ENCODE measurements around the gene ADAMTS3.

The ADAMTS3 gene

GRCh38 chr4:72351521-72351920, 217.5 kb downstream of the ADAMTS3 start:
- Histone ChIP-seq H3K27ac (ENCODE audit: low read depth, low read length, severe bottlenecking) (no peak overlapping the region), H3K4me3 (ENCODE audit: extremely low read depth, insufficient read depth, low read length, poor library complexity, severe bottlenecking) (no peak overlapping the region), H3K4me1 (ENCODE audit: control insufficient read depth, insufficient read depth, low read length, poor library complexity, severe bottlenecking) (no peaks in the 10 kb centered on the region), H3K9me3 (ENCODE audit: control insufficient read depth, low read length) (no peaks in the 10 kb centered on the region), H3K36me3 (ENCODE audit: control insufficient read depth, insufficient read depth, low read length) (no peaks in the 10 kb centered on the region)
- WGBS, 2 experiments (ENCODE audit: insufficient coverage in 2 of 2), result 80% methylated on average over 1 of the region's 2 CpGs; no CpG with 5 or more reads in 1 of the 2 experiments

GRCh38 chr4:72348701-72349100, 220.3 kb downstream of the ADAMTS3 start:
- Histone ChIP-seq H3K4me1 (ENCODE audit: control insufficient read depth, insufficient read depth, low read length, poor library complexity, severe bottlenecking) (no peaks in the 10 kb centered on the region), H3K4me3 (ENCODE audit: extremely low read depth, insufficient read depth, low read length, poor library complexity, severe bottlenecking) (no peak overlapping the region), H3K36me3 (ENCODE audit: control insufficient read depth, insufficient read depth, low read length) (no peaks in the 10 kb centered on the region), H3K27ac (ENCODE audit: low read depth, low read length, severe bottlenecking) (no peak overlapping the region), H3K9me3 (ENCODE audit: control insufficient read depth, low read length) (no peaks in the 10 kb centered on the region)

GRCh38 chr4:72344418-72344817, 224.6 kb downstream of the ADAMTS3 start:
- Histone ChIP-seq H3K36me3 (ENCODE audit: control insufficient read depth, insufficient read depth, low read length) (no peaks in the 10 kb centered on the region), H3K4me1 (ENCODE audit: control insufficient read depth, insufficient read depth, low read length, poor library complexity, severe bottlenecking) (no peaks in the 10 kb centered on the region), H3K27ac (ENCODE audit: low read depth, low read length, severe bottlenecking) (no peak overlapping the region), H3K9me3 (ENCODE audit: control insufficient read depth, low read length) (no peaks in the 10 kb centered on the region), H3K4me3 (ENCODE audit: extremely low read depth, insufficient read depth, low read length, poor library complexity, severe bottlenecking) (no peak overlapping the region)

GRCh38 chr4:72341432-72341820, 227.6 kb downstream of the ADAMTS3 start:
- no CpG with 5 or more reads among the region's 2 CpGs for WGBS, 2 experiments (ENCODE audit: insufficient coverage in 2 of 2)
- no peak overlapping the region for H3K27ac ChIP-seq (ENCODE audit: low read depth, low read length, severe bottlenecking)
- H3K36me3 ChIP-seq (ENCODE audit: control insufficient read depth, insufficient read depth, low read length), result no peaks in the 10 kb centered on the region
- no peaks in the 10 kb centered on the region for H3K4me1 ChIP-seq (ENCODE audit: control insufficient read depth, insufficient read depth, low read length, poor library complexity, severe bottlenecking)
- H3K9me3 ChIP-seq (ENCODE audit: control insufficient read depth, low read length), result no peaks in the 10 kb centered on the region
- no peak overlapping the region for H3K4me3 ChIP-seq (ENCODE audit: extremely low read depth, insufficient read depth, low read length, poor library complexity, severe bottlenecking)

GRCh38 chr4:72340803-72341431, 228.1 kb downstream of the ADAMTS3 start:
- Histone ChIP-seq H3K36me3 (ENCODE audit: control insufficient read depth, insufficient read depth, low read length) (no peaks in the 10 kb centered on the region), H3K9me3 (ENCODE audit: control insufficient read depth, low read length) (no peaks in the 10 kb centered on the region), H3K27ac (ENCODE audit: low read depth, low read length, severe bottlenecking) (no peak overlapping the region), H3K4me3 (ENCODE audit: extremely low read depth, insufficient read depth, low read length, poor library complexity, severe bottlenecking) (no peak overlapping the region), H3K4me1 (ENCODE audit: control insufficient read depth, insufficient read depth, low read length, poor library complexity, severe bottlenecking) (no peaks in the 10 kb centered on the region)
- 100% methylated on average over 1 of the region's 1 CpG for WGBS, 2 experiments (ENCODE audit: insufficient coverage in 2 of 2)

- no peak overlapping the region for H3K4me3 ChIP-seq (ENCODE audit: extremely low read depth, insufficient read depth, low read length, poor library complexity, severe bottlenecking)
- WGBS, 2 experiments (ENCODE audit: insufficient coverage in 2 of 2), result no CpG with 5 or more reads among the region's 1 CpG
- no peaks in the 10 kb centered on the region for H3K36me3 ChIP-seq (ENCODE audit: control insufficient read depth, insufficient read depth, low read length)
- no peaks in the 10 kb centered on the region for H3K9me3 ChIP-seq (ENCODE audit: control insufficient read depth, low read length)
- H3K4me1 ChIP-seq (ENCODE audit: control insufficient read depth, insufficient read depth, low read length, poor library complexity, severe bottlenecking), result no peaks in the 10 kb centered on the region
- no peak overlapping the region for H3K27ac ChIP-seq (ENCODE audit: low read depth, low read length, severe bottlenecking)
Observed at GRCh38 chr4:72338060-72338459, 231.0 kb downstream of the ADAMTS3 start.

GRCh38 chr4:72330381-72330780, 238.6 kb downstream of the ADAMTS3 start:
- no peak overlapping the region for H3K27ac ChIP-seq (ENCODE audit: low read depth, low read length, severe bottlenecking)
- no peak overlapping the region for H3K4me3 ChIP-seq (ENCODE audit: extremely low read depth, insufficient read depth, low read length, poor library complexity, severe bottlenecking)
- H3K9me3 ChIP-seq (ENCODE audit: control insufficient read depth, low read length), result no peaks in the 10 kb centered on the region
- H3K4me1 ChIP-seq (ENCODE audit: control insufficient read depth, insufficient read depth, low read length, poor library complexity, severe bottlenecking), result no peaks in the 10 kb centered on the region
- 100% methylated on average over 1 of the region's 1 CpG for WGBS, 2 experiments (ENCODE audit: insufficient coverage in 2 of 2)
- H3K36me3 ChIP-seq (ENCODE audit: control insufficient read depth, insufficient read depth, low read length), result no peaks in the 10 kb centered on the region

- no peaks in the 10 kb centered on the region for H3K4me1 ChIP-seq (ENCODE audit: control insufficient read depth, insufficient read depth, low read length, poor library complexity, severe bottlenecking)
- WGBS, 2 experiments (ENCODE audit: insufficient coverage in 2 of 2), result 88 to 100% methylated on average over 1 of the region's 2 CpGs
- no peaks in the 10 kb centered on the region for H3K9me3 ChIP-seq (ENCODE audit: control insufficient read depth, low read length)
- no peaks in the 10 kb centered on the region for H3K36me3 ChIP-seq (ENCODE audit: control insufficient read depth, insufficient read depth, low read length)
- H3K4me3 ChIP-seq (ENCODE audit: extremely low read depth, insufficient read depth, low read length, poor library complexity, severe bottlenecking), result no peak overlapping the region
- H3K27ac ChIP-seq (ENCODE audit: low read depth, low read length, severe bottlenecking), result no peak overlapping the region
Observed at GRCh38 chr4:72326692-72327632, 242.1 kb downstream of the ADAMTS3 start.

GRCh38 chr4:72325215-72325614, 243.8 kb downstream of the ADAMTS3 start:
- no peaks in the 10 kb centered on the region for H3K9me3 ChIP-seq (ENCODE audit: control insufficient read depth, low read length)
- H3K36me3 ChIP-seq (ENCODE audit: control insufficient read depth, insufficient read depth, low read length), result no peaks in the 10 kb centered on the region
- no peak overlapping the region for H3K27ac ChIP-seq (ENCODE audit: low read depth, low read length, severe bottlenecking)
- no peak overlapping the region for H3K4me3 ChIP-seq (ENCODE audit: extremely low read depth, insufficient read depth, low read length, poor library complexity, severe bottlenecking)
- H3K4me1 ChIP-seq (ENCODE audit: control insufficient read depth, insufficient read depth, low read length, poor library complexity, severe bottlenecking), result no peaks in the 10 kb centered on the region

- H3K4me1 ChIP-seq (ENCODE audit: control insufficient read depth, insufficient read depth, low read length, poor library complexity, severe bottlenecking), result no peaks in the 10 kb centered on the region
- no peak overlapping the region for H3K27ac ChIP-seq (ENCODE audit: low read depth, low read length, severe bottlenecking)
- H3K36me3 ChIP-seq (ENCODE audit: control insufficient read depth, insufficient read depth, low read length), result no peaks in the 10 kb centered on the region
- no CpG with 5 or more reads among the region's 2 CpGs for WGBS, 2 experiments (ENCODE audit: insufficient coverage in 2 of 2)
- no peaks in the 10 kb centered on the region for H3K9me3 ChIP-seq (ENCODE audit: control insufficient read depth, low read length)
- H3K4me3 ChIP-seq (ENCODE audit: extremely low read depth, insufficient read depth, low read length, poor library complexity, severe bottlenecking), result no peak overlapping the region
Observed at GRCh38 chr4:72323227-72323626, 245.8 kb downstream of the ADAMTS3 start.

Measured in mesodermal cell (in vitro differentiated cells).